GM19328 (cell line): ENCODE results near the gene TSPAN13.

Experiments
- ATAC-seq: cut with Tn5 transposase; IDR thresholded peaks from one replicate; pipeline ENCODE4 v1.9.1; 2021; ENCODE audit warnings: mild to moderate bottlenecking, moderate library complexity; ENCODE audit not compliant: unreplicated experiment

The TSPAN13 gene

GRCh38 chr7:16810573-16810972, 57.0 kb downstream of the TSPAN13 start:
- ATAC-seq: no peak

- no peak for ATAC-seq
These were observed 58.0 kb downstream of the TSPAN13 start for GRCh38 chr7:16811551-16811950.

- ATAC-seq: no peak
These were observed 59.1 kb downstream of the TSPAN13 start for GRCh38 chr7:16812542-16813231.

GRCh38 chr7:16813232-16813616, 59.7 kb downstream of the TSPAN13 start:
- ATAC-seq: no peak

- ATAC-seq: no peak
These were observed 61.4 kb downstream of the TSPAN13 start for GRCh38 chr7:16815001-16815400.

- no peak for ATAC-seq
These were observed 63.3 kb downstream of the TSPAN13 start for GRCh38 chr7:16816824-16817223.

GRCh38 chr7:16817536-16817935, 64.0 kb downstream of the TSPAN13 start:
- no peak for ATAC-seq

GRCh38 chr7:16818732-16819131, 65.2 kb downstream of the TSPAN13 start:
- no peak for ATAC-seq

- no peak for ATAC-seq
These were observed 68.5 kb downstream of the TSPAN13 start for GRCh38 chr7:16822029-16822428.

GRCh38 chr7:16826060-16826459, 72.5 kb downstream of the TSPAN13 start:
- no peak for ATAC-seq

- no peak for ATAC-seq
These were observed 79.8 kb downstream of the TSPAN13 start for GRCh38 chr7:16833373-16833772.
